Activated CD8-positive, alpha-beta memory T cell treated with anti-CD3 and anti-CD28 coated beads, Interleukin-2, amount 50 U/mL, for 24 hours (primary cell): ENCODE results near the gene ISM1.
"Not testable (repeated sequence)": the region's sequence is repeated elsewhere in the genome, so short reads cannot be mapped to it uniquely, and the experiment has no call there.

ENCODE experiments used
- DNase-seq: peaks from one replicate; pipeline ENCODE4 v3.0.0-alpha.2; 2020; ENCODE audit errors: extremely low read depth

The ISM1 gene

DNA sequence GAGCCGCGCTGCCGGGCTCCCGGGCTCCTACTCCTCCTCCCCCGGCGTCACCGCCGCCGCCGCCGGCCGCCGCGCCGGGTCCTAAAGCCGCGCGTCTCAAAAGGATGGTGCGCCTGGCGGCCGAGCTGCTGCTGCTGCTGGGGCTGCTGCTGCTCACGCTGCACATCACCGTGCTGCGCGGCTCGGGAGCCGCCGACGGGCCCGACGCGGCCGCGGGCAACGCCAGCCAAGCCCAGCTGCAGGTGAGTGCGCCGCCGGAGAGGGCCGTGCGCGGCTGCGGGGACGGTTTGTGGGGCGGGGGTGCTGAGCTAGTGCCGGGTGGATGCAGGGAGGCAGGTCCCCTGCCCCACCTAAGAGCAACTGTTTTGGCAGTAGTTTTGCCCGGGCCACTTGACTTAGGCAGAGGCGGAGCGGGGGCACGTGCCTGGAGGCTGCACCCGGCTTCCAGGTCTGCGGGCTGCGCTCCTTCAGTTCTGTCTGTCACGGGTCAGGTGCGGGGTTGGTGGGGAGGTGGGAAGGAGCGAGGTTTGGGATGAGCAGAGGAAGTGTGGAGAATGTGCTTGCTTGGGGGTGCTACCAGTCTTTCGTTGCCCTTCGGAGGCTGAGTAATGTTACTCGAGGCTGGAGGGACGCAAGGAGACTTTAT, 722 bp downstream of the ISM1 start:
- no peak for DNase-seq

DNA sequence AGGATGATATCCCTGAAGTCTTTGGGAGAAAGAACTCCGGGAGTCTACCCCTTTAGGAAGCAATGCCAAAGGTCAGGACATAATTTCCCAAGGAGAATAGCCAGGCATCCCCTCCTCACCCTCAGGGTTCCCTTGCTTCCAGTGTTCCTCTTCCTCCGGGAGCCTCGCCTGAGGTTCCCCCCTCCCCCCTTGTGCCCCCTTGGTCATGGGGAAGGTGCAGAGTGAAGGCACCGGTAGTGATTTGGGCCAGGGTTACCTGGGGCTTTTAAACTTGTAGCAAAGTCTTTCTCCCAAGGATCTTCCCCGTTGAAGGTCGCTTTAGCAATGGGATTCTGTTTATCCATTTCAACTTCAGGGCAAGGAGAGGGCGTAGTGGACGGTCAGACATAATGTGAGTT, 1.2 kb downstream of the ISM1 start:
- DNase-seq: no peak

DNA sequence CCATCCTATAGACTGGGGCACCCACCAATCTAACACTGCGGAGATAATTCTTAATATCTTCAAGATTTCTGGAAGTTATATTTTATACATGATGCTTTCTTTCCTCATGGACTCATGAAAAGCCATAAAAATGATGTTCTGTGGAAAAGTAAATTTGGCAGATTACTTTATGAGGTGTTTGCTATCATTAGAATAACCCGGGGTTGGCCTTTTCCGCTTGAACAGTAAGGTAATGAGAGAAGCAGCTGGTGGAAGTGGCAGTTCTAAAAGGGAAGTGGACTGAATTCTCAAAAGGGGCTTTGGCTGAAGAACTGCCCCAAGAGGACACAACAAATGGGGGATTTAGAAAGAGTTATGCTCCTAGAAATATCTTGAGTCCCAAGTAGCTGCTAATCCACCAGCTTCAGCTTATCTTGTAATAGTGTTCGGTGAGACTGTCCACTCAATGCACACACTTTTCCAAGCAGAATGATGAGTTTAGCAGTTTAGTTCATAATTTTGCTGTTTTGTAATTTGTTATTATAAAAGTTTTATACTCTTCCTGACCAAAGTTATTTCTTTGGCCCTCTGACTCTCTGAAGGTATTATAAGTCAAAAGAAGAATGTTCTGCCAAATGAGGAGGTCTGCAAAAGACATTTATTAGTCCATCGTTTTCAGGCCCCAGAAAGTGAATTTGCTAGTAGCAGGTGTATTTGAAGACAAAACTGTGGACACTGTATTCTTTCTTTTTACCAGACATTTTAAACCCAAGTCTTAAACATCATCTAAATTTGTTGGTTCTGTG, 2.9 kb downstream of the ISM1 start:
- DNase-seq: no peak

DNA sequence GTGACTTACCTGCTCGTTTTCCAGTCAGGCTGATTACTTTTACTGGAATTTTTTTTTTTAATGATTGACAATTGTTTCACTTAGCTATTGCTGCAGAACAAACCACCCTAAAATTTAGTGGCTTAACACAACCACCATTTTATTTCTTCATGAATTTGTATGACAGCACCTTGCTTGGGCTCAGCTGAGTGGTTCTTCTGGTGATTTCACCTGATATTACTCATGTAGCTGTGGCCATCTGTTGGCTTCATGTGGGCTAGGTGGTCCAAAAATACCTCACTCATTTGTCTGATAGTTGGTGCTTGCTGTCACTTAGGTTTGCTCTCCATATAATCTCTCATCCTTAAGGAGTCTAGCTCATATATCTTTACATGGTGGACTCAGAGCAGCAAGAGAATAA, 5.3 kb downstream of the ISM1 start:
- DNase-seq: no peak

DNA sequence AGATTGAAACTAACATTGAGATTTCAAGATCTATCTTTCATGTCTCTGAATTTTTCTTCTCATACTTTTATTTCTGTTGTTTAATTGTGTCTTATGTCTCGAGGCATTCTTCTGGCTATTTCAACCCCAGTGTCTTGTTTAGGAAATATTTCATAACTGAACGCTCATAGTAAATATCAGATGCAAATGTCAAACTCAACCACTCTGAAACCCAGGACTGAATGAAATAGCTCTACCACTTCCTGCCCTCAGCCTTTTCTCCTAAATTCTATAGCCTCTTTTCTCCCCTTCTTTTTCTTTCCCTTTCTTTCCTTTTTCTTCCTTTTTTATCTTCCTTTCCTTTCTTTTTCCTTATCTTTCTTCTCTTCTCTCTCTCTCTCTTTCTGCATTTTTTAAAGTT, 7.7 kb downstream of the ISM1 start:
- no peak for DNase-seq

DNA sequence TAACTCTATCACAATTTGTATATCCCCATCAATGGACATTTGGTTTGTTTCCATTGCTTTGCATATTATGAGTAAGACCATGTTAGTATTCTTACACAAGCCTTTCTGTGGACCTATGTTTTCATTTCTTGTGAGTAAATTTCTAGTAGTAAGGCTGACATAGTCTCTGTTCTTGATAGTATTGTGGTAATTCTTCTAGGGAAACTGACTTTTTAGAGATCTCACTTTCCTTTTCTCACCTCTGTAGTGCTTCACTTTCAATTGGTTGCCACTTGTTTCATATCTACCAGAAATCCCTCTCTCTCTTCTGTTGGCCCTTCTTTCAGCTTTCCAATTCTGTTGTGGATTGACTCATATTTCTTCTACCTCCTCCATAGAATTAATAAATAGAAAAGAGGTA, 8.5 kb downstream of the ISM1 start:
- no peak for DNase-seq

DNA sequence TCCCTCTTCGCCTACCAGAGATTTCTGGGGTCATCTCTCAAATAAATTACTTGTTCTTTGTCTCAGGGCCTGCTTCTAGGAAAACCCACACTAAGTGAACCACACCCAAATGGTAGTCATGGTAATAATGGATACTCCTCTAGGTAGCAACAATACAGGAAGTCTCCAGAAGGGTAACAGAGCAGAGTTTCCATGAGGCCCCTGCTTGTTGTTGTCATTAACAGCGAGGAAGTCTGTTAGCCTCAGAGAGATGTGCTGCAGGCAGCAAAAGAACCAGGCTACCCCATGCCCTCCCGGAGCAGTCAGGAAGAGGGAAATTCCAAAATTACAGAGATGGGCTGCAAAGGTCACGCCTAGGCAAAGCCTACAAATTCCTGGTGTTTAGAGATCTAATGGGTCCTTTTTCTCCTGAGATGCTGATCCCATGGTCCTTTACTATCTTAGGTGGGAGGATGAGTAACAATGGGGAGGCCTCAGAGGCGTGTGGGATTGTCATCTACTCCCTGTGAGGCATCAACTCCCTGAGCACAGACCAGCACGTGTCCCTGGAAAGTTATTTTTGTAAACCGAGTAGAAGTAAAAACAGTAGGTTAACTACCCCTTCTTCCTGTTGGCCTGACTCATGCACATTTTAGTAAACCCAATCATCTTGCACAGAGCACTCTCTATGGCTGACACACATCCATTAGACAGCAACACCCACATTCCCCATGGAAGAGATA, 10.1 kb downstream of the ISM1 start:
- no peak for DNase-seq

DNA sequence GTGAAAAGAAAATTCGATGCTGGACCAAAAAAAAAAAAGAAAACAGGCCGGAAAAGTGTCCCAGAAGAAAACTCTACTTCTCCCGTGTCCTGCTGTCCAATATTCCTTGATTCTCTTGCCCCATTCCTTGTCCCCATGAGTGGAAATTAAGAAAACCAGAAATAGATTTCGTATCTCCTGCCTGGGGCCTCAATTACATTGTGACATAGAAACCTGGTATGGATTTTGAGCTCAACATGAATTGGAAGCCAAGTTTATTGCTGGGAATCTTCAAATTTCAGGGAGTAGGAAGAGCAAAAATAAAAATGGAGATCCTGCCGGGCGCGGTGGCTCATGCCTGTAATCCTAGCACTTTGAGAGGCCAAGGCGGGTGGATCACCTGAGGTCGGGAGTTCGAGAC, 11.9 kb downstream of the ISM1 start:
- DNase-seq: no peak

DNA sequence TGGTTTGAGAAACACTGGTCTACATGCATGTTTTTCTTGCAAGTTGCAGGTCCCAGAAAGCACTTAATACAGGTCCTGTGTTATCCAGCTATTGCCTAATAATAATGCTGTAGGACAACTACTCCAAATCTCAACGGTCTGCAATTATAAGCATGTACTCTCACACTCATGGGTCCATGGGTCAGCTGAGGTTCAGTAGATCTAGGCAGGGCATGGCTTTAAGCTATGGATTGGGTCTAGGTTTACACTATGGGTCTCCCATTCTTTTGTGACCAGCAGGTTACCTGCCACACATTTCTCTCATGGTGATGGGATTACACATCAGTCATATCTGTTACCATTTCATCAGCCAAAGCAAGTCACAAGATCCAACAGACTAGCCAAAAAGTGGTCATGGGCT, 13.9 kb downstream of the ISM1 start:
- DNase-seq: no peak

DNA sequence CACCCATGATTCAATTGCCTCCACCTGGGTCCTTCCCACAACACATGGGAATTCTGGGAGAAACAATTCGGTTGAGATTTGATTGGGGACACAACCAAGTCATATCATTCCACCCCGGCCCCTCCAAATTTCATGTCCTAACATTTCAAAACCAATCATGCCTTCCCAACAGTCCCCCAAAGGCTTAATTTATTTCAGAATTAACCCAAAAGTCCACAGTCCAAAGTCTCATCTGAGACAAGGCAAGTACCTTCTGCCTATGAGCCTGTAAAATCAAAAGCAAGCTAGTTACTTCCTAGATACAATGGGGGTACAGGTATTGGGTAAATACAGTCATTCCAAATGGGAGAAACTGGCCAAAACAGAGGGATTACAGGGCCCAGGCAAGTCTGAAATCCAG, 15.3 kb downstream of the ISM1 start:
- DNase-seq: not testable (repeated sequence)

DNA sequence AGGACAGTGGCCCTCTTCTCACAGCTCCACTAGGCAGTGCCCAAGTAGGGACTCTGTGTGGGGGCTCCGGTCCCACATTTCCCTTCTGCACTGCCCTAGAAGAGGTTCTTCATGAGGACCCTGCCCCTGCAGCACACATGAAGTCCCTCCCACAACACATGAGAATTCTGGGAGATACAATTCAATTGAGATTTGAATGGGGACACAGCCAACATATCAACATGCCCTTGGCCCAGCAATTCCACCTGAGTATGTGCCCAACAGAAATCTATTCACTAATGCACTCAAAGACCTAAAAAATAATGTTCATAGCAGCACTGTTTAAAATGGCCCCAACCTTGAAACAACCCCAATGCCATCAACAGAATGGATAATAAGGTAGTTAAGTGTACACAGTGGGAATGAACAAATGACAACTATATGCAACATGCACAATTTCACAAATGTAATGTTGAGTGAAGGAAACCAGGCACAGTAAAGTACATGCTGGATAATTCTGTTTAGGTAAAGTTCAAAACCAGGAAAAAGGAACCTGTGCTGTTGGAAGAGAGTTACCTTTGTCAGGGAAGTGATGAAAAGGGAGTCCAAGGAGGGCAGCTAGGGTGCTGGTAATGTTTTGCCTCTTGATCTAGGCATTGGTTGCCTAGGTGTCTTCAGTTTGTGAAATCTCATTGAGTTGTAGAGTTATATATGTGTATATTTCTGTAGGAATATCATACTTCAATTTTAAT, 16.1 kb downstream of the ISM1 start:
- no peak for DNase-seq

DNA sequence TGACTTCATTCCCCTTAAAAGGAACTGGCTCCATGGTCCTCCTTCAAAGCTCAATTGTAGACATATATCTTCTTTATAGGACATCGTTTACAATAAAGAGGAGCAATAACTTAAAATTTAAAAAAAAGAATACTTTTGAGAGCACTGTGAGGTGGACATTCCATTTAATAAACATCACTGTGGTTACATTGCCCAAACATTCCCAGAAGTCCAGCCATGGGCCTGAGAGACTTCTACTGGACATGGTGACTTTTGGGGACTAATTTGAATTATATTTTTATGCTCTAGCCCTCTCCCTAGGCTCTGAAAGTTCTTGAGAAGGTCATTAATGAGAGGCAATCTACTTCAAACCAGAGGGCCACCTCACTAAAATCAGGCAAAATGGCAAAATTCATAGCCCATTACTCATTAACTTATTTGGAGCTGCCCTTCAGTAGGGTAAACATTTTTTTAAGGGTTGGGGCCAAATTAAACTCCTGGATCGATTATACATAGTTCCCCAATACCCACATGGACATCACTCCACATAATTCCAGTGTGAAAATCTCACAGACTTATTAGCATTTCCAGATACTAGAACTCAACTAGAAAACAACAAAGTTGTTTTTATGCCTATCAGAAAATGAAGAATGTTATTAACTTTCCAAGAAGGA, 17.1 kb downstream of the ISM1 start:
- DNase-seq: no peak

DNA sequence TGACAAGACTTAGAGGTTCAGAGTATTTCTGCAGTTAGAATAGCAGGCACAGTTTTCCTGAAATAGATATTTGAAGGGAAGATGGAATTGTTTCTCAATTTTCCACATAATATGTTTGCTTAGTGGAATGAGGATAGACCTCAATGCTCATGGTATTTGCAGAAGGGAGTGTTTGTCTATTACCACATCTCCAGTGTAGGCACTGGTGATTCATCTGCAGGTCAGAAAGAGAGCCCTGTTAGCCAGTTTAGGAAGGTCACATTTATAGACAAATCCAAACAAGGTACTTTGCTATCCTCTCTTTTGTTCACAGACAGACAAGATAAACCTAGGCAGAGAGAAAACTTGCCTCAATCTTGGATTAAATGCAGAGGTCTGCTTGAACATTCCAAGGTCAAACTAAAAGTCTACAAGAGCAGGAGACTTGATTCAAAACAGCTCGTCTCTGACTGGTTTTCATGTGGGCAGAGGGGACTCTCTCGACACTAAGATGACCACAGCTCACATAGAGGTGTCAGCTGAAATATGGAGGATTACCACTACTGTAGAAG, 22.8 kb downstream of the ISM1 start:
- DNase-seq: no peak

DNA sequence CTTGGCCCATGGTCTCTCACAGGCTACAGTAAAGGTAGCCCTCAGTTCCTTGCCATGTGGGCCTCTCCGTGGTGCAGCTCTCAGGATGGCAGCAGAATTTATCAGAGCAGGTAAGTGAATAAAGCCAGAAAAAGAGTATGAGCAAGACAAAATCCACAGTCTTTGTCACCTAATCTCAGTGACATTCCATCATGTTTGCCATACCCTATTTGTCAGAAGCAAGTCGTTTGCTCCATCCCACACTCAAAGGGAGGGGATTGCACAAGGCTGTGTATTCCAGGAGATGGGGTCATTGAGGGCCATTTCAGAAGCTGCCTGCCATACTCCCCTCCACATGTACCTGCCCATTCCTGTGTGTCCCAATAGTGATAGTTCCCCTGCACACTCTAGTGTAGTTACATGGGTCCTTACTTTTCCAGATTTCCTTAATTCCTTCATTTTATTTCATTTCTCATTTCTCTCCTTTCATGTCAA, 24.2 kb downstream of the ISM1 start:
- DNase-seq: no peak

DNA sequence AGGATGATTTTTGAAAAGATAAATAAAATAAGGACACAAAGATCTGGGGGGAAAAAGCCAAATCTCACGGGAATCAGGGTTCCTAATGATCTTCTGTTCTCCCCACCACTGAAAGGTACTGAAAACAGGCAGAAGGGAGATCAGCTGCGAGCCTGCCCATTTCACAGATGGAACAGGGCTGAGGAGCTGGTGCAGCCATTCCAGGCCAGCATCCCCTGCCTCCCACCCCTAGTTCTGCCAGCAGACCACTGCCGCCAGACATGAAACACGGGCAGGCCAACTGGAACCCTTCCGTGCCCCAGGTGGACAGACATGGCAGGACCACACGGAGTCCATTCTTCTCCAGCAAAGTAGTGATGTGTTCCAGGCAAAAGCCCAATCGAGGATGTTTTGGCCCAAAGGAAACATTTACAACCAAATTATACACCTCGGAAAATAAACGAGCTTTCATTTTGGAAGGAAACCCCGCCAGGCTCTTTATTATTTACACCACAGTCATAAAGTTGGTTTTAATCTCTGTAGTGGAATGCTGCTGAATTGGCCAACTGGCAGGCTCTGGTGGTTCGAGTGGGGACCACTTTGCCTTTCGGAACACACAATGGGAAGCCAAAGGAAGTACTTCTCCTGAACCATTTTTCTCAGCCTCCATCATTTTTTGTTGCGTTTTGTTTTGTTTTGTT, 28.2 kb downstream of the ISM1 start:
- DNase-seq: no peak

DNA sequence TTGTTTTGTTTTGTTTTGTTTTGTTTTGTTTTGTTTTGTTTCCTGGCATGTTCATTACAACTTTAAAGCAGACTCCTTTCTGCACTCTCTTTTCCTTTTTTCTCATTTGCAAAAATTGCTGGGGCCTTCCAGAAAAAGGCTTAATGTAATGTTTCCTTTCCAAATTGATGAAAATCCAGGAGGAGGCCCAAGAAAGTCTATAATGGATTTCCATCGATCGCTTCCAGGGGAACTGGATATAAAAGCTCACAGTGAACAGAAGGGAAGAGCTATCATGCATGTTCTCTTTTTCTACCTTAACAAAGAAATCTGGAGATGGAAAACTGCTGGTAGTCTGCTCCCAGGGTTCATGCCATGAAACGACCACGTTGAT, 28.7 kb downstream of the ISM1 start:
- DNase-seq: no peak

DNA sequence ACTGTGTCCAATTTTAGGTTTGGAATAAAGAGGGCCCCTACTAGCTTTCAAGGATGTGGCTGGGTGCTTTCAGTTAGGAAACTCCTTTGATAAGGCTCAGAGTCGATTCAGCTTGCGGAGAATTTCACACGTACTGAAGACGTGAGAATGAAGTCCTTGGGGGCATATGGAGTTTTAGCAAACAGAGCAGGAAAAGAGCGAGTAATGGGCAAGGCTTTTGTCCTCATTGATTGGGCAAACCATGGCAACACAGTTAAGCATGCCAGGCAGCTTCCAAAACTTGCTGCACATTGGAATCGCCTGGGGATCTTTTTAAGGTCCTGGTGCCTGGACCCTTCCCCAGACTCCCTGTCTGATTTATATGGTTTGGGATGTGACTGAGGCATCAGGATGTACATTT, 29.2 kb downstream of the ISM1 start:
- no peak for DNase-seq

DNA sequence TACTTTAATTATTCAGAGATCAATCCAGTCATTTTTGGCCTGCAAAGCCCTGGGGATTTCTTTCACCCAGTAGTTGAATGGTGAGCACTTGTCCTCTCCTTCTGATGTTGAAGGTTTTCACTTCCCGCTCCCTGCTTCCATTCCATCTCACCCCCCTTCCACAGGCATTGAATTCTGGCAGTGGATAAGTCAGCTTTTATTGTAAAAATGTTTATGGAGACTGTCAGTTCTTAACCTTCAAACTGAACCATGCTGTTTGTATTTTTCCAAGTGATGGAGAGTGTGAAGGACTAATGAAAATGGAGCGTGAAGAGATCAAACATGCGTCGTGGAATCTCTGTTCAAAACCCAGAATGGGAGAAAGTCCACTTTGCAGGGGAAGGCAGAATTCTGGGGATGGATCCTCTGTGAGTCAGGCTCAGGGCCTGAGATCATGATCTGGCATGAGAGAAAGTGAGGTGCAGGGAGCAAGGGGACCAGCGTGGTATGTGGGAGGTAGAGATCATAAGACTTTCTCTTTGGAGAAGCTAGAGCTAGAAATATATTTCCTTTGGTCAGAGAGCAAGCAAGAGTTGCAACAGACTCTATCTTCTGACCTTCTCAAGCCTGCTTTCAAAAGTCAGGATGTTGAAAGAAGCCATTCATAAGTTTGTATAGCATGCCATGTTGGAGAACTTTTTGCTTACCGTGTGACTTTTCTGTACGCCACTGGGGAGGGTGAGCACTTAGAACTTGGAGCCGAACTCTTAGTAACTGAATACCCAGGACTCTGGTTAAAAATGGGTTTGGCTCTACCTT, 30.2 kb downstream of the ISM1 start:
- no peak for DNase-seq

DNA sequence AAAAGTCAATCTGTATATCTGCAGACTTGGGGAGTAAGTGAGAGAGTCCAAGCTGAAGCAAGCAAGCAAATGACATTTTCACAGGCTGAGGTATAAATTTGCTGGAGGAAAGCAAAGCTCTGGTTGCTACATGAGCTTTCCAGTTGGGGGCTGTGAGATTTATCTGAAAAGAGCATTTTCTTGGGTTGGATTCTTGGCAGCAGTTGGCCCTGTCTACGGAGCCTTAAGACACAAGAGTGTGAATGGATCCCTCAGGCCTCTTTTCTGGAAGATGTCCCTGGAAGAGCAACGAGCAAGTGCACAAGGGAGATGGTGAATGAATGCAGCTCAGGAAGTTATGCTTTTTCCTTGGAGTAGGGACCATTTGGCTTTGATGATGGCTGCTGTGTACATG, 30.8 kb downstream of the ISM1 start:
- no peak for DNase-seq

DNA sequence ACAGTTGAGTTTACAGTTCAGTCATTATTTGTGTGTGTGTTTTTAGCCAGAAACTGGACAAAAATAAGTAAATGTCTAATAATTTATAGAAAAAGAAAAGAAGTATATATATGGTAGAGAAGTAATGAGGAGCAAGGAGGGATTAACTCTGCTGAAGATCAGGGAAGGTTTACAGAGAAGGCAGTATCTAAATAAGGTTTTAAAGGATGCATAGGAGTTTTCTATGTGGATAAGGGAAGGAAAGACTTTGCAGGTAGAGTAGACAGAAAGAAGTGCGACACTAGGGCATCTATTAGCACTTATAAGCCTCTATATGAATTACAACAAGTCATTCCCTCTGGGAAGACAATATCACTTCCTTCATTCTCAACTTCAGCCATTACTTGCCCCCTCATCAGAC, 34.3 kb downstream of the ISM1 start:
- DNase-seq: no peak
